VCaP (cell line): Measurements from ENCODE around the gene RNASE1.

Experiments used
- H3K27ac ChIP-seq: fragments of 450-650 bp; 2 replicates; pipeline ENCODE4 v1.5.1; 2017
- TF ChIP-seq, protein P1 (sequence below): fragments of 450-650 bp; conservative IDR thresholded peaks from 2 replicates; pipeline ENCODE4 v1.5.1; 2017; ENCODE audit warnings: mild to moderate bottlenecking, moderate library complexity

The RNASE1 gene

DNA sequence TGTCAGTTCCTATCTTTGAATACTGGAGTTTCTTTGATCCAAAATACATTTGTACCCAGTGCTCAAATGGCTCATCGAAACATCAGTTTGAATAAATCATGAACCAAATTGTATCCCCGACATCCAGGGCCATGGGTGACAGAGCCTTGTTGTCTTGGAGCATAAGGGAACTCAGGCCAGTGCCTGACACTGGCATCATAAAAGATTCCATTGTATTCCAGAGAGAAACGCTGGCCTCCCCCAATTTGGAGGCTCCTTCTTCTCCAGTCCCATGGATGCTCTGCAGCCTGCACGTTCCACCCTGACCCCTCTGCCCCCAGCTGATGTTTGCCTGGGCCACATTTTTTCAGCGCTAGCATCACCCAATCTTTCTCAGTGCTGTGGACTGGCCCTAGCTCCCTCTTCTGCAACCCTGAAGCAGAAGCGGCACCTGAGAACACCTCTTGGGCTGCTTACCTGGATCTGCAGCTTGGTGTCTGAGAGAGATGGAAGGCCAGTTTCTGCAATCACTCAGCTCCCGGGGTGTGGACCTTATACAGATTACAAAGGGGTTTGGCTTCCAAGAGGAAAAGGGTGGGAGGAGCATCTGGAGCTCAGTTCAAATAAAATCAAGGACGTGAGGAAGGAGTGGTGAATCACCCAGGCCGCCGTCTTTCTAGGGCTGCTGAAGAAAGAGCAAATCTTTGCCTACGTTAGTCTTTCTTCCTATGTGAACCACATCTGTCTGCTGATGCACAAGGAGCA, at the start of gene RNASE1:
RNASE1 (minus strand) TSS at position 504 of the 744 bp plus-strand sequence. CDS start 776 bp downstream, outside the sequence.
- H3K27ac ChIP-seq = no peak within 1 kb of the TSS
- TF ChIP-seq, protein P1, sequence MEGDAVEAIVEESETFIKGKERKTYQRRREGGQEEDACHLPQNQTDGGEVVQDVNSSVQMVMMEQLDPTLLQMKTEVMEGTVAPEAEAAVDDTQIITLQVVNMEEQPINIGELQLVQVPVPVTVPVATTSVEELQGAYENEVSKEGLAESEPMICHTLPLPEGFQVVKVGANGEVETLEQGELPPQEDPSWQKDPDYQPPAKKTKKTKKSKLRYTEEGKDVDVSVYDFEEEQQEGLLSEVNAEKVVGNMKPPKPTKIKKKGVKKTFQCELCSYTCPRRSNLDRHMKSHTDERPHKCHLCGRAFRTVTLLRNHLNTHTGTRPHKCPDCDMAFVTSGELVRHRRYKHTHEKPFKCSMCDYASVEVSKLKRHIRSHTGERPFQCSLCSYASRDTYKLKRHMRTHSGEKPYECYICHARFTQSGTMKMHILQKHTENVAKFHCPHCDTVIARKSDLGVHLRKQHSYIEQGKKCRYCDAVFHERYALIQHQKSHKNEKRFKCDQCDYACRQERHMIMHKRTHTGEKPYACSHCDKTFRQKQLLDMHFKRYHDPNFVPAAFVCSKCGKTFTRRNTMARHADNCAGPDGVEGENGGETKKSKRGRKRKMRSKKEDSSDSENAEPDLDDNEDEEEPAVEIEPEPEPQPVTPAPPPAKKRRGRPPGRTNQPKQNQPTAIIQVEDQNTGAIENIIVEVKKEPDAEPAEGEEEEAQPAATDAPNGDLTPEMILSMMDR = no peak

DNA sequence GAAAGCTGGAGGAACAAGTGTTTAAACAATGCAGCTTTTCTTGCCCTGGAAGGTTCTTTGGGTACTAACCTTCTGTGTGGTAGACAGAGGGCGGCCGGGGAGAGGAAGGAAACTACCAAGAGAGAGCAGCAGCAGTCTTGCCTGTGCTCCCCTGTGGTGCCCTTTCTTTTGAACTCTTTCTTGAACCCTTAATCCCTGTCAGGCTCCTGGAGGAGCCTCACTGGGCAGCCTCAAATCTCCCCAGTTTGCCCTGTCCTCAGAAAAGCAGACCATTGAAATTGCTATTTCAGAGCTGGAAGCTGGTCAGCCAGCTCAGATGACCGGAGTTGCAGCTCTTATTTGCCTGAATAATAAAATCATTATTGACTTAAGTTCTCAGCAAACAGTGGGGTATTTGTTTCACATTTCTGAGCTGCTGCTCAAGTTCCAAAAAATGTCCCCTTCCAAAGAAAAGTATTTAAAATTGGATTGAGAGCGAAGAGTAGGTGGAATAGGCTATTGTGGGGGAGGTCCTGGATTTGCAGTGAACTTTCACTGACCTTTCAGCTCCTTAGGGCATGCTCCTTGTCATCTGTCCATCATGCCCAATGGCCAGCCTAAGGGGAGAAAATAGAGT, 46.4 kb upstream of the RNASE1 start:
- TF ChIP-seq, protein P1 = no peak
- H3K27ac ChIP-seq = peak overlapping the region; percentile 97

DNA sequence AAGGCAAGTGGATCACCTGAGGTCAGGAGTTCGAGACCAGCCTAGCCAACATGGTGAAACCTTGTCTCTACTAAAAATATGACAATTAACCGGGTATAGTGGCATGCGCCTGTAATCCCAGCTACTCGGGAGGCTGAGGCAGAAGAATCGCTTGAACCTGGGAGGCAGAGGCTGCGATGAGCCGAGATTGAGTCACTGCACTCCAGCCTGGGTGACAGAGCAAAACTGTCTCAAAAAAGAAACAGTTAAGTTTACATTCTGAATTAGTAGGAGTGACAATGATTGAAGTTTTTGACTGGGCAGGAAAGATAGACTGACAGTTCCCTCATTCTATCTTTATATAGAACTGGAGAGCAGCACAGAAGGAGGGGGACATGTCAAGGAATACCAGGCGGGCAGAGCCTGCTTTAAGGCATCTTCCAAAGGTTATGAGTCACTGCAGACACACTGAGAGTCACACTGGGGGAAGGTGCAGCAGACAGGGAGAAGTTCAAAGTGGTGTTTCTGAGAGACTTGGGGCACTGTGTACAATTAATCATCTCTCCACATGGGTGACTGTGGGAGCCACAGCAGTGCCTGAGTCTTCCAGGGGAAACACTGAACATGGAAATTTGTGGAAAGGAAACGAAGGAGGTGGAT, 45.8 kb upstream of the RNASE1 start:
- TF ChIP-seq, protein P1 = no peak
- peak overlapping the region; percentile 97 for H3K27ac ChIP-seq

DNA sequence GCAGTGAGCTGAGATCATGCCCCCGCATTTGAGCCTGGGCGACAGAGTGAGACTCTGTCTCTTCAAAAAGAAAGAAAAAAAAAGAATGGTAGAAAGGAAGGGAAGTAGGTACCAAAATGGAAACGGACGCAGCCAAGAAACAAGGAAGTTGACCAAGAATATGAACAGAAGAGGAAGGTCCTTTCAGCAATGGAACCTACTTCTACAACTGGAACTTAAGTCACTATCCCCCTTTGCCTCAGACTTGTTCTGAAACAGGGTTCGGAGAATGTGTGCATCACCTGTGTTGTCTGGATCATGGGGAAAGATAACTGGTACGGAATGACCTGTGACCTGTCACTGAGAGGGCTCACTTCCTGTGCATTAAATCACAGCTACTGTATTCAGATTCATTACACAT, 43.9 kb upstream of the RNASE1 start:
- no peak overlapping the region; the same call in 1 of the 2 replicates for H3K27ac ChIP-seq
- TF ChIP-seq, protein P1 = no peak

DNA sequence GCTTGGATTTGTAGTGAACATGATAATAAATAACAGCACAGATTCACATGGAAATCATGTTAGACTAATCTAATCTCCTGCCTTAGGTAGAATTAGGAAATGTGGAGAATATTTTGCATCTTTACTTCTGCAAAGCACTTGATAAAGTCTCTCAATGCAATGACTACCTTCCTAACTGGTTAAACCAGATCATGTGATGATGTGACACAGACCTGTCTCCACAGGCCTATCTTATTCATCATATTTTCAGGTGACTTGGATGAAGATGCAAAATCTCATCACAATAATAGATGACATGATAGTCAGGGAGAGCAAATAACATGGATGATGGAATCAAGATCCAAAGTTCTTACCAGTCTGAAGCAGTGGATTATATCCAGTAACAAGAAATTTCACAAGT, 38.5 kb upstream of the RNASE1 start:
- TF ChIP-seq, protein P1 = no peak
- H3K27ac ChIP-seq = no peak overlapping the region

DNA sequence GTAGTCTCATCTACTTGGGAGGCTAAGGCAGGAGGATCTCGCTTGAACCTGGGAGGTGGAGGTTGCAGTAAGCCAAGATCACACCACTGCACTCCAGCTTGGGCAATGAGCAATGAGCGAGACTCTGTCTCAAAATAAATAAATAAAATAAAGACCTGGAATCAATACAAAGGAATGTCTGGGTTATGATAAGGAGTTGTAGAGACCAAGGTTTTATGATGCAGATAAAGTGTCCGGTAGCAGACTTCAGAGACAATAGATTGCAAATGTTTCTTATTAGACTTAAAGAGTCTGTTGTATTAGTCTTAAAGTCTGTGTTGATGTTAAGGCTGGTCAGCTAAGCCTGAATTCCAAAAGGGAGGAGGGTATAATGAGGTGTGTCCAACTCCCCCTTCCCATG, 35.2 kb upstream of the RNASE1 start:
- TF ChIP-seq, protein P1 = no peak
- H3K27ac ChIP-seq = no peak overlapping the region

DNA sequence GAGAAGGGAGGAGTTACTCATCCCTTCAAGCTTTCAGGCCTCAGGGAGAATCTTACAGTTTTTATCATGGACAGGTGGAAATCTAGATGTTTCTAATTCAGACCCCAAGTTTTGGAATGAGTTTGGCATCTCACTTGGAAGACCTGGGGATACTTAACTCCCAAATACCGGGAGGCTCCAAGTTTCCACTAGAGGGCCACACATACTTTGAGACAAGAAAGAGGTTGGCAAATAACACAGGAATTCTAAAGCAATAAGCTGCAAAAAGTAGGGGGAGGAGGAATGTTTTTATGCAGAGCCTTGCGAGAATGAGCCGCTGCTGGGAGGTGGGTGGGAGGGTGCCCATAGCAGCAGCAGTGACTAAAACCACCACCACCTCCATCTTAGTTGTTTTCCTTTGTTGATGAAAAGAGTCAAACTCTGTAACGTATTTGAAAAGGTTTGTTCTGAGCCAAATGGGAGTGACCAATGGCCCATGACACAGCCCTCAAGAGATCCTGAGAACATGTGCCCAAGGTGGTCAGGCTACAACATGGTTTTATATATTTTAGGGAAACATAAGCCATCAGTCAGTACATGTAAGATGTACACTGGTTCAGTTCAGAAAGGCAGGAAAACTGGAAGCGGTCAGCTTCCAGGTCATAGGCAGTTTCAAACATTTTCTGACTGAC, 34.2 kb upstream of the RNASE1 start:
- H3K27ac ChIP-seq = no peak overlapping the region; the same call in 1 of the 2 replicates
- TF ChIP-seq, protein P1 = peak; percentile 80
